ENCODE results near the gene HCN2.
"Not testable (repeated sequence)": the region's sequence is repeated elsewhere in the genome, so short reads cannot be mapped to it uniquely, and the experiment has no call there.

HCN2 gene

GRCh38 chr19:597406-598315, 8.0 kb downstream of the HCN2 start:
- Histone ChIP-seq H3K36me3 (ENCODE audit: control insufficient read depth in 2 of 2, insufficient read depth in 2 of 2, low read length in 2 of 2) (no peaks in the 10 kb centered on the region), H3K9ac (ENCODE audit: low read length in 2 of 2) (no peak overlapping the region), H3K4me1 (ENCODE audit: control insufficient read depth, insufficient read depth, low read length) (no peaks in the 10 kb centered on the region), H3K27ac (ENCODE audit: low read length) (no peak overlapping the region), H3K4me3 (ENCODE audit: low read length in 2 of 2) (no peak overlapping the region), H3K9me3 (ENCODE audit: control insufficient read depth in 2 of 2, low read length in 2 of 2) (no peaks in the 10 kb centered on the region), H3K27me3 (ENCODE audit: control insufficient read depth in 1 of 2, insufficient read depth in 2 of 2, low read length in 2 of 2) (peaks cover 4% of the 10 kb centered on the region in 2 donors)

DNA sequence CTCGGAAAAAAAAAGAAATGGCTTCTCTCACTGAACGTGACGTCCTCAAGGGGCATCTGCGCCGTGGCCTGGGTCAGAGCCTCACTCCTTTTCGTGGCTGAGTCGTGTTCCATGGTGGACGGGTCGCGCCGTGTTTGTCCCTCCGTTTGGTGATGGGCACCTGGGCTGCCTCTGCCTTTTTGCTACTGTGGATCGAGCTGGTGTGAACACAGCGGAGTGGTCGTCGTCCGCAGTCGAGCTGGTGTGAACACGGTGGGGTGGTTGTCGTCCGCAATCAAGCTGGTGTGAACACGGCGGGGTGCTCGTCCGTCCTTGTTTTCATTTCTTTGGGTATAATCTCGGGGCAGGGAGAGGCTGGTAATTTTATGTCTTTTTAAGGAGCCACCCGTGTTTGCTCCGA, 11.6 kb downstream of the HCN2 start:
- Histone ChIP-seq H3K4me1 (ENCODE audit: control insufficient read depth, insufficient read depth, low read length) (no peaks in the 10 kb centered on the region), H3K27me3 (ENCODE audit: control insufficient read depth in 1 of 2, insufficient read depth in 2 of 2, low read length in 2 of 2) (no peaks in the 10 kb centered on the region), H3K27ac (ENCODE audit: low read length) (no peak overlapping the region), H3K9ac (ENCODE audit: low read length in 2 of 2) (no peak overlapping the region), H3K36me3 (ENCODE audit: control insufficient read depth in 2 of 2, insufficient read depth in 2 of 2, low read length in 2 of 2) (no peaks in the 10 kb centered on the region), H3K4me3 (ENCODE audit: low read length in 2 of 2) (no peak overlapping the region), H3K9me3 (ENCODE audit: control insufficient read depth in 2 of 2, low read length in 2 of 2) (no peaks in the 10 kb centered on the region)

- Histone ChIP-seq H3K36me3 (ENCODE audit: control insufficient read depth in 2 of 2, insufficient read depth in 2 of 2, low read length in 2 of 2) (no peaks in the 10 kb centered on the region), H3K27ac (ENCODE audit: low read length) (no peak overlapping the region)
These were observed 12.1 kb downstream of the HCN2 start for GRCh38 chr19:601790-602189.

DNA sequence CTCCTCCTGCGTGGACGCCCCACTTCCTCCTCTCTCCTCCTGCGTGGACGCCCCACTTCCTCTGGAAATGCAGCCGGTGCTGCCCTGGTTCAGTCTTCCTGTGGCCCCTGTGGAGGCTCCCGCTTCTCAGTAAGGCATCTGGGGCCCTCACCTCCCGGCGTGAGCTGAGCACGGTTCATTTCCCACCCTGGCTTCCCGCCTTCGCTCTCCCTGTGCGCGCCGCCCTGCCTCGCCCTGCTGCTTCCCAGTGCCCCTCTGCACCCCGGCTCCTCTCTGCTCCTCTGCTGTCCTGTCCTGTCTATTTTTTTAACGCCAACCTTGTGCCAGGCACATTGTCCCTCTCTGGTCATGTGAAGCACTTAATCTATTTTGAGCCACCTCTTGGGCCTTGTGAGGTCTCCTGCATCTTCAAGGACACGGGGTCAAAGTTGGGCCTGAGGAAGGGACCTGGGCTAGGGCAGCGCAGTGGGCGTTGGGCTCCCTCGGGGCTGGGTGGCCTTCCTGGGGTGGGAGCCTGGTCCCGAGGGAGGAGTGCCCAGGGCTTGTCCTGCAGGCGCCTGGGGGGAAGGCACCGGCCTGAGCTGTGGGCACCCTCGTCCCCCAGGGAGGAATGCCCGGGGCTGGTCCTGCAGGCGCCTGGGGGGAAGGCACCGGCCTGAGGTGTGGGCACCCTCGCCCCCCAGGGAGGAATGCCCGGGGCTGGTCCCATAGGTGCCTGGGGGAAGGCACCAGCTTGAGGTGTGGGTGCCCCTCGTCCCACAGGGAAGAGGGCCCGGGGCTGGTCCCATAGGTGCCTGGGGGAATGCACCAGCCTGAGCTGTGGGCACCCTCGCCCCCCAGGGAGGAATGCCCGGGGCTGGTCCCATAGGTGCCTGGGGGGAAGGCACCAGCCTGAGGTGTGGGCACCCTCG, 13.0 kb downstream of the HCN2 start:
- H3K4me1 ChIP-seq (ENCODE audit: control insufficient read depth, insufficient read depth, low read length), result no peaks in the 10 kb centered on the region
- no peak overlapping the region for H3K9ac ChIP-seq (ENCODE audit: low read length in 2 of 2)
- no peak overlapping the region for H3K4me3 ChIP-seq (ENCODE audit: low read length in 2 of 2)
- H3K36me3 ChIP-seq (ENCODE audit: control insufficient read depth in 2 of 2, insufficient read depth in 2 of 2, low read length in 2 of 2), result no peaks in the 10 kb centered on the region
- no peak overlapping the region for H3K27ac ChIP-seq (ENCODE audit: low read length)
- H3K27me3 ChIP-seq (ENCODE audit: control insufficient read depth in 1 of 2, insufficient read depth in 2 of 2, low read length in 2 of 2), result no peaks in the 10 kb centered on the region
- H3K9me3 ChIP-seq (ENCODE audit: control insufficient read depth in 2 of 2, low read length in 2 of 2), result no peaks in the 10 kb centered on the region

More at GRCh38 chr19:601790-602189, 12.1 kb downstream of the HCN2 start:
- Histone ChIP-seq H3K4me1 (ENCODE audit: control insufficient read depth, insufficient read depth, low read length) (no peaks in the 10 kb centered on the region), H3K4me3 (ENCODE audit: low read length in 2 of 2) (no peak overlapping the region), H3K9ac (ENCODE audit: low read length in 2 of 2) (no peak overlapping the region), H3K27me3 (ENCODE audit: control insufficient read depth in 1 of 2, insufficient read depth in 2 of 2, low read length in 2 of 2) (no peaks in the 10 kb centered on the region), H3K9me3 (ENCODE audit: control insufficient read depth in 2 of 2, low read length in 2 of 2) (no peaks in the 10 kb centered on the region)

- H3K4me1 ChIP-seq (ENCODE audit: control insufficient read depth, insufficient read depth, low read length); H3K36me3 ChIP-seq (ENCODE audit: control insufficient read depth in 2 of 2, insufficient read depth in 2 of 2, low read length in 2 of 2); H3K9me3 ChIP-seq (ENCODE audit: control insufficient read depth in 2 of 2, low read length in 2 of 2); H3K9ac ChIP-seq (ENCODE audit: low read length in 2 of 2); H3K27me3 ChIP-seq (ENCODE audit: control insufficient read depth in 1 of 2, insufficient read depth in 2 of 2, low read length in 2 of 2); H3K4me3 ChIP-seq (ENCODE audit: low read length in 2 of 2); H3K27ac ChIP-seq (ENCODE audit: low read length): not testable (repeated sequence)
These were observed 13.6 kb downstream of the HCN2 start for GRCh38 chr19:603302-603639.

DNA sequence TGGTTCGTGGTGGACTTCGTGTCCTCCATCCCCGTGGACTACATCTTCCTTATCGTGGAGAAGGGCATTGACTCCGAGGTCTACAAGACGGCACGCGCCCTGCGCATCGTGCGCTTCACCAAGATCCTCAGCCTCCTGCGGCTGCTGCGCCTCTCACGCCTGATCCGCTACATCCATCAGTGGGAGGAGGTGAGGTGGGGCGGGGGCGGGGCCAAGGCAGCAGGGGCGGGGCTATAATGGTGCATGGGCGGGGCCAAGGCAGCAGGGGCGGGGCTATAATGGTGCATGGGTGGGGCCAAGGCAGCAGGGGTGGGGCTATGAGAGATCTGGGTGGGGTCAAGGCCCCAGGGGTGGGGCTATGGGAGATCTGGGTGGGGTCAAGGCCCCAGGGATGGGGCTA, 14.1 kb downstream of the HCN2 start:
- not testable (repeated sequence) for H3K9me3 ChIP-seq (ENCODE audit: control insufficient read depth in 2 of 2, low read length in 2 of 2); H3K4me3 ChIP-seq (ENCODE audit: low read length in 2 of 2); H3K4me1 ChIP-seq (ENCODE audit: control insufficient read depth, insufficient read depth, low read length); H3K27me3 ChIP-seq (ENCODE audit: control insufficient read depth in 1 of 2, insufficient read depth in 2 of 2, low read length in 2 of 2); H3K27ac ChIP-seq (ENCODE audit: low read length); H3K36me3 ChIP-seq (ENCODE audit: control insufficient read depth in 2 of 2, insufficient read depth in 2 of 2, low read length in 2 of 2); H3K9ac ChIP-seq (ENCODE audit: low read length in 2 of 2)

DNA sequence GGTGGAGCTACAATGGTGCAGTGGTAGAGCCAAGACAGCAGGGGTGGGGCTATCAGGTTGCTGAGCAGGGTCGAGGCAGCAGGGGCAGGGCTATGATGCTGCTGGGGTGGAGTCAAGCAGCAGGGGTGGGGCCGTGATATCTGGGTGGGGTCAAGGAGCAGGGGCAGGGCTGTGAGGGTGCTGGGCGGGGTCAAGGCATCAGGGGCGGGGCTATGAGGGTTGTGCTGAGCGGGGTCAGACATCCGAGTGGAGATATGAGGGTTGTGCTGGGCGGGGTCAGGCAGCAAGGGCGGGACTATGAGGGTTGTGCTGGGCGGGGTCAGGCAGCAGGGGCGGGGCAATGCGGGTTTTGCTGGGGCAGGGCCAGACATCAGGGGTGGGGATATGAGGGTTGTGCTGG, 14.7 kb downstream of the HCN2 start:
- no peaks in the 10 kb centered on the region for H3K4me1 ChIP-seq (ENCODE audit: control insufficient read depth, insufficient read depth, low read length)
- H3K27me3 ChIP-seq (ENCODE audit: control insufficient read depth in 1 of 2, insufficient read depth in 2 of 2, low read length in 2 of 2), result no peaks in the 10 kb centered on the region
- H3K36me3 ChIP-seq (ENCODE audit: control insufficient read depth in 2 of 2, insufficient read depth in 2 of 2, low read length in 2 of 2), result no peaks in the 10 kb centered on the region
- no peak overlapping the region for H3K9ac ChIP-seq (ENCODE audit: low read length in 2 of 2)
- no peak overlapping the region for H3K4me3 ChIP-seq (ENCODE audit: low read length in 2 of 2)
- no peaks in the 10 kb centered on the region for H3K9me3 ChIP-seq (ENCODE audit: control insufficient read depth in 2 of 2, low read length in 2 of 2)
- no peak overlapping the region for H3K27ac ChIP-seq (ENCODE audit: low read length)

- not testable (repeated sequence) for H3K4me3 ChIP-seq (ENCODE audit: low read length in 2 of 2); H3K27me3 ChIP-seq (ENCODE audit: control insufficient read depth in 1 of 2, insufficient read depth in 2 of 2, low read length in 2 of 2); H3K36me3 ChIP-seq (ENCODE audit: control insufficient read depth in 2 of 2, insufficient read depth in 2 of 2, low read length in 2 of 2); H3K9me3 ChIP-seq (ENCODE audit: control insufficient read depth in 2 of 2, low read length in 2 of 2); H3K4me1 ChIP-seq (ENCODE audit: control insufficient read depth, insufficient read depth, low read length); H3K27ac ChIP-seq (ENCODE audit: low read length); H3K9ac ChIP-seq (ENCODE audit: low read length in 2 of 2)
These were observed 15.6 kb downstream of the HCN2 start for GRCh38 chr19:605061-605971.

- no peaks in the 10 kb centered on the region for H3K9me3 ChIP-seq (ENCODE audit: control insufficient read depth in 2 of 2, low read length in 2 of 2)
- H3K4me3 ChIP-seq (ENCODE audit: low read length in 2 of 2), result no peak overlapping the region
- H3K27me3 ChIP-seq (ENCODE audit: control insufficient read depth in 1 of 2, insufficient read depth in 2 of 2, low read length in 2 of 2), result no peaks in the 10 kb centered on the region
- peaks cover 7% of the 10 kb centered on the region for H3K4me1 ChIP-seq (ENCODE audit: control insufficient read depth, insufficient read depth, low read length)
- no peak overlapping the region for H3K9ac ChIP-seq (ENCODE audit: low read length in 2 of 2)
- H3K36me3 ChIP-seq (ENCODE audit: control insufficient read depth in 2 of 2, insufficient read depth in 2 of 2, low read length in 2 of 2), result no peaks in the 10 kb centered on the region
- no peak overlapping the region for H3K27ac ChIP-seq (ENCODE audit: low read length)
These were observed 17.8 kb downstream of the HCN2 start for GRCh38 chr19:607301-608154.

Data from stomach smooth muscle (tissue), 2 donors.